SK-N-SH (cell line): ENCODE data around the gene SAP30L. TPM values are rescaled to one million over a fixed set of nuclear protein-coding genes. Genes with fewer than 3 reads are reported as not detected.

Experiments
- CTCF ChIA-PET: fragments of 300-600, 350-600 bp; formaldehyde crosslinking; extraction: SDS; loops from one replicate; lab custom pipeline; 2021; lab: Yijun Ruan, JAX
- POLR2A ChIA-PET: fragments of 350-600 bp; sonication (Branson Sonifier 250); formaldehyde crosslinking; extraction: SDS; loops from one replicate; lab custom pipeline; 2020; ENCODE audit warnings: antibody characterized with exemption, inconsistent platforms; lab: Yijun Ruan, JAX
- DNase-seq: peaks from one replicate; pipeline ENCODE4 v3.0.0; 2012
- H2AFZ ChIP-seq: fragments of 200-600 bp; sonication (generic); 2 replicates; pipeline ENCODE4 v1.8.1; 2016; ENCODE audit warnings: antibody characterized with exemption, mild to moderate bottlenecking, low read depth
- H3F3A ChIP-seq: fragments of 200-600 bp; sonication (generic); replicated peaks from 2 replicates; pipeline ENCODE3; 2016; ENCODE audit warnings: antibody characterized with exemption, mild to moderate bottlenecking; ENCODE audit not compliant: insufficient read depth
- H3K27ac ChIP-seq, 2 experiments: fragments of 200-500 bp in 1 of 2; fragments of 200-600 bp in 1 of 2; sonication (Bioruptor generic) in 1 of 2; sonication (generic), shearing (Covaris generic) in 1 of 2; 2 replicates each; pipeline versions ENCODE4 v1.5.1 to v1.6.1; 2014 to 2016; ENCODE audit warnings: low read depth in 2 of 2, inconsistent platforms in 1 of 2, low read length in 1 of 2, mild to moderate bottlenecking in 1 of 2, mixed read lengths in 1 of 2
- H3K27me3 ChIP-seq: fragments of 200-600 bp; sonication (generic), shearing (Covaris generic); 2 replicates; pipeline ENCODE4 v1.6.1; 2016; ENCODE audit warnings: mixed run types; ENCODE audit not compliant: insufficient read depth
- H3K36me3 ChIP-seq, 2 experiments: fragments of 200-500 bp in 1 of 2; fragments of 200-600 bp in 1 of 2; sonication (Bioruptor generic) in 1 of 2; sonication (generic) in 1 of 2; replicated peaks in 1 of 2; 2 replicates each; pipeline versions ENCODE3 to v1.5.1; 2014 to 2016; ENCODE audit warnings: low read length in 1 of 2, mild to moderate bottlenecking in 1 of 2; ENCODE audit not compliant: insufficient read depth in 2 of 2, control insufficient read depth in 1 of 2
- H3K4me1 ChIP-seq, 2 experiments: fragments of 200-500 bp in 1 of 2; fragments of 200-600 bp in 1 of 2; sonication (Bioruptor generic) in 1 of 2; sonication (generic), shearing (Covaris generic) in 1 of 2; 2 replicates each; pipeline versions ENCODE4 v1.5.1 to v1.6.1; 2014 to 2016; ENCODE audit warnings: low read depth in 1 of 2, low read length in 1 of 2, mixed run types in 1 of 2; ENCODE audit not compliant: insufficient read depth in 2 of 2, control insufficient read depth in 1 of 2
- H3K4me2 ChIP-seq: fragments of 200-600 bp; sonication (generic), shearing (Covaris generic); 2 replicates; pipeline ENCODE4 v1.6.1; 2017; ENCODE audit warnings: mixed run types
- H3K4me3 ChIP-seq, 2 experiments: fragments of 200-500 bp in 1 of 2; fragments of 200-600 bp in 1 of 2; sonication (Bioruptor generic) in 1 of 2; sonication (generic), shearing (Covaris generic) in 1 of 2; 2 replicates each; pipeline versions ENCODE4 v1.5.1 to v1.8.1; 2014 to 2016; ENCODE audit warnings: low read depth in 2 of 2, inconsistent platforms in 1 of 2, low read length in 1 of 2, mild to moderate bottlenecking in 1 of 2, mixed read lengths in 1 of 2, moderate library complexity in 1 of 2
- H3K79me2 ChIP-seq: fragments of 200-600 bp; sonication (generic); 2 replicates; pipeline ENCODE4 v1.8.1; 2017; ENCODE audit warnings: mild to moderate bottlenecking; ENCODE audit not compliant: insufficient read depth
- H3K9ac ChIP-seq: fragments of 200-600 bp; sonication (generic); 2 replicates; pipeline ENCODE4 v1.6.1; 2017; ENCODE audit warnings: mixed run types
- H3K9me2 ChIP-seq: fragments of 200-600 bp; sonication (generic); 2 replicates; pipeline ENCODE4 v1.6.1; 2017; ENCODE audit warnings: mixed run types
- H3K9me3 ChIP-seq: fragments of 200-600 bp; sonication (generic); 2 replicates; pipeline ENCODE4 v1.6.1; 2017; ENCODE audit warnings: mixed run types, mild to moderate bottlenecking, moderate library complexity
- H4K20me1 ChIP-seq: fragments of 200-600 bp; sonication (generic); 2 replicates; pipeline ENCODE4 v1.6.1; 2017; ENCODE audit warnings: mild to moderate bottlenecking, mixed run types; ENCODE audit not compliant: insufficient read depth
- CHD2 ChIP-seq: fragments of 150-350 bp; IDR thresholded peaks from 2 replicates; pipeline ENCODE4 v1.6.1; 2018; ENCODE audit warnings: low read length; ENCODE audit not compliant: partially characterized antibody
- FOXM1 ChIP-seq: IDR thresholded peaks from 2 replicates; pipeline ENCODE4 v1.4.0; 2012; ENCODE audit warnings: low read depth, mild to moderate bottlenecking
- JUND ChIP-seq: IDR thresholded peaks from 2 replicates; pipeline ENCODE4 v1.4.0; 2012
- MEF2A ChIP-seq: IDR thresholded peaks from 2 replicates; pipeline ENCODE4 v1.4.0; 2012; ENCODE audit warnings: low read depth, borderline replicate concordance
- SMC3 ChIP-seq: IDR thresholded peaks from 2 replicates; pipeline ENCODE4 v1.6.1; 2012; ENCODE audit warnings: low read depth, low read length, improper control_type of control experiment
- TAF1 ChIP-seq: IDR thresholded peaks from 2 replicates; pipeline ENCODE4 v1.6.1; 2012; ENCODE audit warnings: low read depth, mild to moderate bottlenecking, low read length, moderate library complexity, borderline replicate concordance
- TCF12 ChIP-seq: IDR thresholded peaks from 2 replicates; pipeline ENCODE4 v1.4.0; 2012
- WGBS: methylation state at CpG from one replicate; pipeline ENCODE4 v1.1.6; 2017; ENCODE audit warnings: low lambda C conversion rate; 5-methylcytosine and 5-hydroxymethylcytosine counted together
- polyA plus RNA-seq, 3 experiments: library from polyadenylated mRNA; depleted of rRNA; stranded (reverse); fragments of >200 nt; gene quantifications; 2 replicates each; pipeline ENCODE4 v1.2.3, GENCODE V29; 2012
- TF ChIP-seq, protein P1 (sequence below): fragments of 150-350 bp; IDR thresholded peaks from 2 replicates; pipeline ENCODE4 v1.6.1; 2017; ENCODE audit warnings: antibody characterized with exemption, low read length, low read depth, borderline replicate concordance
- TF ChIP-seq, protein P2 (sequence below): IDR thresholded peaks from 2 replicates; pipeline ENCODE4 v1.4.0; 2012; ENCODE audit warnings: low read depth
- TF ChIP-seq, protein P3 (sequence below): fragments of 150-350 bp; IDR thresholded peaks from 2 replicates; pipeline ENCODE4 v1.6.1; 2016; ENCODE audit warnings: mild to moderate bottlenecking, low read depth, low read length
- TF ChIP-seq, protein P4 (sequence below): IDR thresholded peaks from 2 replicates; pipeline ENCODE4 v1.4.0; 2012; ENCODE audit warnings: low read depth, borderline replicate concordance
- TF ChIP-seq, protein P5 (sequence below): fragments of 200-600 bp; sonication (generic); IDR thresholded peaks from 2 replicates; pipeline ENCODE4 v1.6.1; 2017; ENCODE audit warnings: antibody characterized with exemption, mild to moderate bottlenecking, moderate library complexity

The SAP30L gene
- polyA plus RNA-seq, 1 of the 3 experiments (the other 2 are of a cell fraction) = 26.6 TPM

DNA sequence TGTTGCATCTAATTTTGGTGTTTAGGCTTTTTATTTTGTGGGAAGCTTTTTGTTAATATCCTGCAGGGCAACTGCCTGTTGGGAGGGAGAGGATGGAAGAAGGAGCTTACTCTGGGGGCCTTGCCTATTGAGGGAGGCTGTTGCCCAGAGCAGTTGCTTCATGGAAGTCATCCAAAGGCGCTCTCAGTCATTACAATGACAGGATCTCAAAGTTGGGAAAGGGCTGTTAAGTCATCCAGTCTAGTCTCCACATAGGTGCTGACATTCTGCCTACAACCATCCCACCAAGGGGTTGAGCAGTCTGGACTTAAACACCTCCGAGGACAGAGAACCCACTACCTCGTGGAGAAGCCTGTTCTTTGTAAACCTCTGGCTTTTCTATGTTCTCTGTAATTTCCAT, 13.2 kb downstream of the SAP30L start:
- Histone ChIP-seq H3K9me2 (no peaks in the 10 kb centered on the region), H3K9ac (no peak overlapping the region), H3K9me3 (no peaks in the 10 kb centered on the region), H3K36me3 (peaks cover 31 to 47% of the 10 kb centered on the region in 2 experiments), H3F3A (no peaks in the 10 kb centered on the region), H3K4me3 (no peak overlapping the region), H2AFZ (no peak overlapping the region), H3K27ac (no peak overlapping the region), H3K4me2 (no peak overlapping the region), H3K27me3 (no peaks in the 10 kb centered on the region), H3K79me2 (no peaks in the 10 kb centered on the region), H3K4me1 (peaks cover 0 to 10% of the 10 kb centered on the region in 2 experiments; a peak in 1 of 4 replicates), H4K20me1 (no peaks in the 10 kb centered on the region)
- WGBS = 76% methylated on average over 3 of the region's 3 CpGs
- POLR2A ChIA-PET = interaction anchor here (1.3 kb wide), 1 partner anchor 13 kb away, joined by 5 read pairs; no protein-coding TSS in a partner anchor
- no peak for TF ChIP-seq JUND
- TF ChIP-seq, protein P1, sequence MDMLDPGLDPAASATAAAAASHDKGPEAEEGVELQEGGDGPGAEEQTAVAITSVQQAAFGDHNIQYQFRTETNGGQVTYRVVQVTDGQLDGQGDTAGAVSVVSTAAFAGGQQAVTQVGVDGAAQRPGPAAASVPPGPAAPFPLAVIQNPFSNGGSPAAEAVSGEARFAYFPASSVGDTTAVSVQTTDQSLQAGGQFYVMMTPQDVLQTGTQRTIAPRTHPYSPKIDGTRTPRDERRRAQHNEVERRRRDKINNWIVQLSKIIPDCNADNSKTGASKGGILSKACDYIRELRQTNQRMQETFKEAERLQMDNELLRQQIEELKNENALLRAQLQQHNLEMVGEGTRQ = no peak
- TF ChIP-seq, protein P2, sequence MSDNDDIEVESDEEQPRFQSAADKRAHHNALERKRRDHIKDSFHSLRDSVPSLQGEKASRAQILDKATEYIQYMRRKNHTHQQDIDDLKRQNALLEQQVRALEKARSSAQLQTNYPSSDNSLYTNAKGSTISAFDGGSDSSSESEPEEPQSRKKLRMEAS = no peak
- CTCF ChIA-PET = interaction anchor here (1.1 to 6.7 kb wide), 7 partner anchors 8 to 386 kb away, joined by 3 to 45 read pairs (median 4); no protein-coding TSS in a partner anchor
- DNase-seq = no peak

DNA sequence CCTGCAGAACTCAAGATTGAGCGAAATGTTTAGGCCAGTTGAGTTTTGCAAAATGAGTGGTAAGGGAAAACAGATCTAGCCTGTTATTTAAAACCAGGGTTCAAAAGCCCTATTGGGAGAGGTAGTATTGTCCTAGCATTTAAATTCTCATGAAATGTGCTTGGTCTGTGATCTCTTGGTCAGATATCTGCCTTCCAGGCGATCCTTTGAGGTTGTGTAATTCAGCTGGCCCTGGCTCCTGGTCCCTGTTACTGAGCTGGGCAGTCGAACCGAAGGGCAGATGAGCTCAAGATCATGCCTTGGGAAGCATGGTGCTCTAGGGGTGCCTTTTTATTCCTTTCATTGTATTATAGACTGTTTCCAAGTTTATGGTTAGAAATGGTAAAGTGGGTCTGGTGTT, 14.4 kb downstream of the SAP30L start:
- H3K27ac ChIP-seq = no peak overlapping the region
- H4K20me1 ChIP-seq = no peaks in the 10 kb centered on the region
- H3K4me2 ChIP-seq = no peak overlapping the region
- POLR2A ChIA-PET = no interaction called here
- TF ChIP-seq TAF1 (no peak), JUND (no peak), CHD2 (no peak), FOXM1 (no peak), SMC3 (no peak), TCF12 (no peak), MEF2A (no peak)
- TF ChIP-seq, protein P3, sequence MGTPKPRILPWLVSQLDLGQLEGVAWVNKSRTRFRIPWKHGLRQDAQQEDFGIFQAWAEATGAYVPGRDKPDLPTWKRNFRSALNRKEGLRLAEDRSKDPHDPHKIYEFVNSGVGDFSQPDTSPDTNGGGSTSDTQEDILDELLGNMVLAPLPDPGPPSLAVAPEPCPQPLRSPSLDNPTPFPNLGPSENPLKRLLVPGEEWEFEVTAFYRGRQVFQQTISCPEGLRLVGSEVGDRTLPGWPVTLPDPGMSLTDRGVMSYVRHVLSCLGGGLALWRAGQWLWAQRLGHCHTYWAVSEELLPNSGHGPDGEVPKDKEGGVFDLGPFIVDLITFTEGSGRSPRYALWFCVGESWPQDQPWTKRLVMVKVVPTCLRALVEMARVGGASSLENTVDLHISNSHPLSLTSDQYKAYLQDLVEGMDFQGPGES = no peak
- TF ChIP-seq, protein P4, sequence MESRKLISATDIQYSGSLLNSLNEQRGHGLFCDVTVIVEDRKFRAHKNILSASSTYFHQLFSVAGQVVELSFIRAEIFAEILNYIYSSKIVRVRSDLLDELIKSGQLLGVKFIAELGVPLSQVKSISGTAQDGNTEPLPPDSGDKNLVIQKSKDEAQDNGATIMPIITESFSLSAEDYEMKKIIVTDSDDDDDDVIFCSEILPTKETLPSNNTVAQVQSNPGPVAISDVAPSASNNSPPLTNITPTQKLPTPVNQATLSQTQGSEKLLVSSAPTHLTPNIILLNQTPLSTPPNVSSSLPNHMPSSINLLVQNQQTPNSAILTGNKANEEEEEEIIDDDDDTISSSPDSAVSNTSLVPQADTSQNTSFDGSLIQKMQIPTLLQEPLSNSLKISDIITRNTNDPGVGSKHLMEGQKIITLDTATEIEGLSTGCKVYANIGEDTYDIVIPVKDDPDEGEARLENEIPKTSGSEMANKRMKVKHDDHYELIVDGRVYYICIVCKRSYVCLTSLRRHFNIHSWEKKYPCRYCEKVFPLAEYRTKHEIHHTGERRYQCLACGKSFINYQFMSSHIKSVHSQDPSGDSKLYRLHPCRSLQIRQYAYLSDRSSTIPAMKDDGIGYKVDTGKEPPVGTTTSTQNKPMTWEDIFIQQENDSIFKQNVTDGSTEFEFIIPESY = no peak
- TF ChIP-seq, protein P5, sequence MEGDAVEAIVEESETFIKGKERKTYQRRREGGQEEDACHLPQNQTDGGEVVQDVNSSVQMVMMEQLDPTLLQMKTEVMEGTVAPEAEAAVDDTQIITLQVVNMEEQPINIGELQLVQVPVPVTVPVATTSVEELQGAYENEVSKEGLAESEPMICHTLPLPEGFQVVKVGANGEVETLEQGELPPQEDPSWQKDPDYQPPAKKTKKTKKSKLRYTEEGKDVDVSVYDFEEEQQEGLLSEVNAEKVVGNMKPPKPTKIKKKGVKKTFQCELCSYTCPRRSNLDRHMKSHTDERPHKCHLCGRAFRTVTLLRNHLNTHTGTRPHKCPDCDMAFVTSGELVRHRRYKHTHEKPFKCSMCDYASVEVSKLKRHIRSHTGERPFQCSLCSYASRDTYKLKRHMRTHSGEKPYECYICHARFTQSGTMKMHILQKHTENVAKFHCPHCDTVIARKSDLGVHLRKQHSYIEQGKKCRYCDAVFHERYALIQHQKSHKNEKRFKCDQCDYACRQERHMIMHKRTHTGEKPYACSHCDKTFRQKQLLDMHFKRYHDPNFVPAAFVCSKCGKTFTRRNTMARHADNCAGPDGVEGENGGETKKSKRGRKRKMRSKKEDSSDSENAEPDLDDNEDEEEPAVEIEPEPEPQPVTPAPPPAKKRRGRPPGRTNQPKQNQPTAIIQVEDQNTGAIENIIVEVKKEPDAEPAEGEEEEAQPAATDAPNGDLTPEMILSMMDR = no peak
- TF ChIP-seq, all 33 proteins: peak for 0
- Histone ChIP-seq H3F3A (no peaks in the 10 kb centered on the region), H3K36me3 (peaks cover 22 to 40% of the 10 kb centered on the region in 2 experiments), H3K4me1 (peaks cover 0 to 15% of the 10 kb centered on the region in 2 experiments; a peak in 1 of 4 replicates), H3K4me3 (no peak overlapping the region), H2AFZ (no peak overlapping the region), H3K9me3 (no peaks in the 10 kb centered on the region), H3K27me3 (no peaks in the 10 kb centered on the region), H3K79me2 (no peaks in the 10 kb centered on the region), H3K9me2 (no peaks in the 10 kb centered on the region), H3K9ac (no peak overlapping the region)
- DNase-seq = no peak
- WGBS = 94% methylated on average over 4 of the region's 4 CpGs
- CTCF ChIA-PET = interaction anchor here (1.1 to 6.7 kb wide), 6 partner anchors 10 to 388 kb away, joined by 3 to 45 read pairs (median 4); no protein-coding TSS in a partner anchor
